Activated CD4-positive, alpha-beta memory T cell treated with anti-CD3 and anti-CD28 coated beads for 36 hours (primary cell): ENCODE measurements around the gene PTPN20. TPM values are rescaled to one million over a fixed set of nuclear protein-coding genes. Genes with fewer than 3 reads are reported as not detected.
A peak's percentile ranks its signal among the peaks of the same experiment; 100 is the strongest.
"Not testable (repeated sequence)": the region's sequence is repeated elsewhere in the genome, so short reads cannot be mapped to it uniquely, and the experiment has no call there.

Experiments used
- CTCF ChIA-PET: fragments of 350-600 bp; sonication (Branson Sonifier 250); formaldehyde crosslinking; loops from one replicate; lab custom pipeline; 2021; ENCODE audit warnings: antibody characterized with exemption, inconsistent platforms; lab: Charles Lee
- POLR2A ChIA-PET: fragments of 350-600 bp; sonication (Branson Sonifier 250); formaldehyde crosslinking; loops from one replicate; lab custom pipeline; 2021; ENCODE audit warnings: antibody characterized with exemption; lab: Charles Lee
- DNase-seq: peaks from one replicate; pipeline ENCODE4 v3.0.0-alpha.2; 2020
- H3K27ac Mint-ChIP-seq: one replicate; pipeline ENCODE4 v1.8.0; 2021; ENCODE audit warnings: mixed read lengths
- H3K27me3 Mint-ChIP-seq: one replicate; pipeline ENCODE4 v1.8.0; 2021; ENCODE audit warnings: mixed read lengths
- H3K36me3 Mint-ChIP-seq: one replicate; pipeline ENCODE4 v1.8.0; 2021; ENCODE audit warnings: mixed read lengths
- H3K4me1 Mint-ChIP-seq: one replicate; pipeline ENCODE4 v1.8.0; 2021; ENCODE audit warnings: low read depth, mixed read lengths
- H3K4me3 Mint-ChIP-seq: one replicate; pipeline ENCODE4 v1.8.0; 2021; ENCODE audit warnings: mild to moderate bottlenecking, mixed read lengths
- H3K9me3 Mint-ChIP-seq: one replicate; pipeline ENCODE4 v1.8.0; 2021; ENCODE audit warnings: mixed read lengths
- intact Hi-C: fragments of 100-400 bp; cut with micrococcal nuclease; formaldehyde crosslinking; loops from one replicate; pipeline ENCODE4 v1.15.1; 2023
- total RNA-seq, 2 experiments: library from RNA; stranded (reverse); gene quantifications; one replicate each; pipeline ENCODE4 v1.2.3, GENCODE V29; 2021

Gene PTPN20
- 1 to 10 TPM; 1.4 to 1.5 TPM for total RNA-seq

GRCh38 chr10:46911144-46911876 lies at the start of gene PTPN20:
PTPN20 (plus strand) TSS chr10:46911428; CDS start chr10:46932500, 21,072 bp downstream.
- H3K27me3 Mint-ChIP-seq, result not testable (repeated sequence)

GRCh38 chr10:46869716-46870115 lies 41.5 kb upstream of the PTPN20 start:
- H3K36me3 Mint-ChIP-seq, H3K27me3 Mint-ChIP-seq, H3K27ac Mint-ChIP-seq, POLR2A ChIA-PET, H3K4me3 Mint-ChIP-seq, DNase-seq, CTCF ChIA-PET, H3K4me1 Mint-ChIP-seq, intact Hi-C loops, H3K9me3 Mint-ChIP-seq: not testable (repeated sequence)

More at GRCh38 chr10:46911144-46911876, at the start of gene PTPN20:
- peak; percentile 14 for DNase-seq
- H3K36me3 Mint-ChIP-seq, intact Hi-C loops, H3K9me3 Mint-ChIP-seq, H3K27ac Mint-ChIP-seq, POLR2A ChIA-PET, H3K4me1 Mint-ChIP-seq, CTCF ChIA-PET: not testable (repeated sequence)
- peak within 1 kb of the TSS; percentile 23 for H3K4me3 Mint-ChIP-seq

- H3K27me3 Mint-ChIP-seq, intact Hi-C loops, H3K4me1 Mint-ChIP-seq, POLR2A ChIA-PET, H3K9me3 Mint-ChIP-seq, H3K4me3 Mint-ChIP-seq, DNase-seq, CTCF ChIA-PET, H3K27ac Mint-ChIP-seq, H3K36me3 Mint-ChIP-seq: not testable (repeated sequence)
Measured at GRCh38 chr10:46871583-46871982, 39.6 kb upstream of the PTPN20 start.

GRCh38 chr10:46875304-46875703 lies 35.9 kb upstream of the PTPN20 start:
- H3K9me3 Mint-ChIP-seq, intact Hi-C loops, POLR2A ChIA-PET, H3K36me3 Mint-ChIP-seq, H3K4me3 Mint-ChIP-seq, CTCF ChIA-PET, H3K4me1 Mint-ChIP-seq, DNase-seq, H3K27me3 Mint-ChIP-seq, H3K27ac Mint-ChIP-seq: not testable (repeated sequence)

GRCh38 chr10:46876773-46877172 lies 34.5 kb upstream of the PTPN20 start:
- DNase-seq, H3K27ac Mint-ChIP-seq, CTCF ChIA-PET, H3K27me3 Mint-ChIP-seq, POLR2A ChIA-PET, H3K4me3 Mint-ChIP-seq, intact Hi-C loops, H3K4me1 Mint-ChIP-seq, H3K36me3 Mint-ChIP-seq, H3K9me3 Mint-ChIP-seq: not testable (repeated sequence)

- H3K27me3 Mint-ChIP-seq, H3K36me3 Mint-ChIP-seq, H3K4me3 Mint-ChIP-seq, H3K9me3 Mint-ChIP-seq, H3K27ac Mint-ChIP-seq, POLR2A ChIA-PET, intact Hi-C loops, CTCF ChIA-PET, H3K4me1 Mint-ChIP-seq, DNase-seq: not testable (repeated sequence)
Measured at GRCh38 chr10:46878761-46879160, 32.5 kb upstream of the PTPN20 start.

GRCh38 chr10:46890813-46891611 lies 20.2 kb upstream of the PTPN20 start:
- intact Hi-C loops, H3K27me3 Mint-ChIP-seq, H3K4me3 Mint-ChIP-seq, H3K27ac Mint-ChIP-seq, CTCF ChIA-PET, H3K36me3 Mint-ChIP-seq, H3K9me3 Mint-ChIP-seq, H3K4me1 Mint-ChIP-seq, POLR2A ChIA-PET: not testable (repeated sequence)
- peak; percentile 36 for DNase-seq

- H3K4me1 Mint-ChIP-seq, intact Hi-C loops, H3K36me3 Mint-ChIP-seq, CTCF ChIA-PET, H3K9me3 Mint-ChIP-seq, H3K27ac Mint-ChIP-seq, POLR2A ChIA-PET, H3K4me3 Mint-ChIP-seq, DNase-seq, H3K27me3 Mint-ChIP-seq: not testable (repeated sequence)
Measured at GRCh38 chr10:46896762-46897692, 14.2 kb upstream of the PTPN20 start.

GRCh38 chr10:46901247-46901646 lies 10.0 kb upstream of the PTPN20 start:
- intact Hi-C loops, H3K9me3 Mint-ChIP-seq, H3K4me3 Mint-ChIP-seq, DNase-seq, POLR2A ChIA-PET, CTCF ChIA-PET, H3K27ac Mint-ChIP-seq, H3K4me1 Mint-ChIP-seq, H3K36me3 Mint-ChIP-seq, H3K27me3 Mint-ChIP-seq: not testable (repeated sequence)

GRCh38 chr10:46903874-46904273 lies 7.4 kb upstream of the PTPN20 start:
- H3K4me3 Mint-ChIP-seq, intact Hi-C loops, H3K4me1 Mint-ChIP-seq, H3K27me3 Mint-ChIP-seq, H3K9me3 Mint-ChIP-seq, H3K36me3 Mint-ChIP-seq, POLR2A ChIA-PET, DNase-seq, CTCF ChIA-PET, H3K27ac Mint-ChIP-seq: not testable (repeated sequence)

GRCh38 chr10:46906359-46906758 lies 4.9 kb upstream of the PTPN20 start:
- H3K4me3 Mint-ChIP-seq, H3K4me1 Mint-ChIP-seq, H3K9me3 Mint-ChIP-seq, CTCF ChIA-PET, intact Hi-C loops, H3K27ac Mint-ChIP-seq, POLR2A ChIA-PET, H3K36me3 Mint-ChIP-seq, H3K27me3 Mint-ChIP-seq, DNase-seq: not testable (repeated sequence)
